ENCODE results near the gene COLGALT1. TPM values are rescaled to one million over a fixed set of nuclear protein-coding genes. Genes with fewer than 3 reads are reported as not detected.
"Not testable (repeated sequence)": the region's sequence is repeated elsewhere in the genome, so short reads cannot be mapped to it uniquely, and the experiment has no call there.

COLGALT1 gene
- total RNA-seq, 2 experiments from 2014 or later: 49.6 to 68.6 TPM

- TF ChIP-seq CTCF (conservative IDR thresholded peaks at IDR 0.05; ENCODE audit: low read length) (0 out of 2 replicates have a peak, but pooled peaks have one; percentile 27), EZH2phosphoT487 (IDR thresholded peaks at IDR 0.05; ENCODE audit: borderline replicate concordance, low read depth, low read length) (no peak)
- H3K36me3 ChIP-seq (ENCODE audit: insufficient read depth, low read length): peaks cover 46% of the 10 kb centered on the region
Measured at GRCh38 chr19:17582613-17583012, 27.2 kb downstream of the COLGALT1 start.

GRCh38 chr19:17584132-17584531, 28.7 kb downstream of the COLGALT1 start:
- no peak for DNase-seq (ENCODE audit: low spot score)
- Histone ChIP-seq H3K36me3 (ENCODE audit: insufficient read depth, low read length) (peaks cover 35% of the 10 kb centered on the region), H3K79me2 (ENCODE audit: insufficient read depth, low read depth, low read length) (no peaks in the 10 kb centered on the region), H4K20me1 (ENCODE audit: insufficient read depth, low read length) (no peaks in the 10 kb centered on the region), H3K4me3 (ENCODE audit: low read depth, low read length, poor library complexity, severe bottlenecking) (no peak overlapping the region), H3K27ac (ENCODE audit: low read depth, low read length, poor library complexity, severe bottlenecking) (no peak overlapping the region), H2AFZ (ENCODE audit: low read length) (no peak overlapping the region), H3K9me2 (ENCODE audit: insufficient read depth, low read length) (no peaks in the 10 kb centered on the region), H3K4me1 (ENCODE audit: insufficient read depth, low read length, poor library complexity, severe bottlenecking) (peaks cover 11% of the 10 kb centered on the region), H3K4me2 (ENCODE audit: low read length) (no peak overlapping the region), H3K9me3 (ENCODE audit: low read length) (no peaks in the 10 kb centered on the region)
- TF ChIP-seq EZH2phosphoT487 (IDR thresholded peaks at IDR 0.05; ENCODE audit: borderline replicate concordance, low read depth, low read length): no peak
- TF ChIP-seq CTCF (conservative IDR thresholded peaks at IDR 0.05; ENCODE audit: low read length): no peak
- CTCF ChIA-PET (ENCODE audit: unreplicated experiment): no interaction called here
- POLR2A ChIA-PET: no interaction called here
- BruUV-seq (replicated peaks): no TSS peak
- intact Hi-C loops (cut with micrococcal nuclease; ENCODE audit: unreplicated experiment): no loop called here

More at GRCh38 chr19:17582613-17583012, 27.2 kb downstream of the COLGALT1 start:
- ChIA-PET CTCF (ENCODE audit: unreplicated experiment) (no interaction called here), POLR2A (interaction anchor here (0.7 kb wide), 1 partner anchor 29 kb away, joined by 4 read pairs; no protein-coding TSS in a partner anchor)
- no peaks in the 10 kb centered on the region for H4K20me1 ChIP-seq (ENCODE audit: insufficient read depth, low read length)
- H2AFZ ChIP-seq (ENCODE audit: low read length): no peak overlapping the region
- no peak overlapping the region for H3K4me2 ChIP-seq (ENCODE audit: low read length)
- H3K4me3 ChIP-seq (ENCODE audit: low read depth, low read length, poor library complexity, severe bottlenecking): no peak overlapping the region
- intact Hi-C loops (cut with micrococcal nuclease; ENCODE audit: unreplicated experiment): no loop called here
- H3K79me2 ChIP-seq (ENCODE audit: insufficient read depth, low read depth, low read length): no peaks in the 10 kb centered on the region
- no peaks in the 10 kb centered on the region for H3K9me3 ChIP-seq (ENCODE audit: low read length)
- no TSS peak for BruUV-seq (replicated peaks)
- no peaks in the 10 kb centered on the region for H3K9me2 ChIP-seq (ENCODE audit: insufficient read depth, low read length)
- no peak for DNase-seq (ENCODE audit: low spot score)
- peaks cover 11% of the 10 kb centered on the region for H3K4me1 ChIP-seq (ENCODE audit: insufficient read depth, low read length, poor library complexity, severe bottlenecking)
- no peak overlapping the region for H3K27ac ChIP-seq (ENCODE audit: low read depth, low read length, poor library complexity, severe bottlenecking)

GRCh38 chr19:17585395-17585794, 29.9 kb downstream of the COLGALT1 start:
- H3K4me2 ChIP-seq (ENCODE audit: low read length); CTCF ChIA-PET (ENCODE audit: unreplicated experiment); H3K4me3 ChIP-seq (ENCODE audit: low read depth, low read length, poor library complexity, severe bottlenecking); H3K27ac ChIP-seq (ENCODE audit: low read depth, low read length, poor library complexity, severe bottlenecking); H4K20me1 ChIP-seq (ENCODE audit: insufficient read depth, low read length); POLR2A ChIA-PET; intact Hi-C loops (cut with micrococcal nuclease; ENCODE audit: unreplicated experiment); H3K79me2 ChIP-seq (ENCODE audit: insufficient read depth, low read depth, low read length); DNase-seq (ENCODE audit: low spot score); H3K9me3 ChIP-seq (ENCODE audit: low read length); H2AFZ ChIP-seq (ENCODE audit: low read length); BruUV-seq (replicated peaks); H3K4me1 ChIP-seq (ENCODE audit: insufficient read depth, low read length, poor library complexity, severe bottlenecking); H3K9me2 ChIP-seq (ENCODE audit: insufficient read depth, low read length): not testable (repeated sequence)
- peaks cover 27% of the 10 kb centered on the region for H3K36me3 ChIP-seq (ENCODE audit: insufficient read depth, low read length)

Data from OCI-LY7 (cell line).